GM19193 (cell line): ENCODE results near the gene AZI2.

ENCODE experiments used
- POLR2A ChIP-seq: IDR thresholded peaks from 4 replicates; pipeline ENCODE4 v1.6.1; 2011; ENCODE audit not compliant: insufficient read depth, insufficient read length; ENCODE audit errors: extremely low read depth

The AZI2 gene

DNA sequence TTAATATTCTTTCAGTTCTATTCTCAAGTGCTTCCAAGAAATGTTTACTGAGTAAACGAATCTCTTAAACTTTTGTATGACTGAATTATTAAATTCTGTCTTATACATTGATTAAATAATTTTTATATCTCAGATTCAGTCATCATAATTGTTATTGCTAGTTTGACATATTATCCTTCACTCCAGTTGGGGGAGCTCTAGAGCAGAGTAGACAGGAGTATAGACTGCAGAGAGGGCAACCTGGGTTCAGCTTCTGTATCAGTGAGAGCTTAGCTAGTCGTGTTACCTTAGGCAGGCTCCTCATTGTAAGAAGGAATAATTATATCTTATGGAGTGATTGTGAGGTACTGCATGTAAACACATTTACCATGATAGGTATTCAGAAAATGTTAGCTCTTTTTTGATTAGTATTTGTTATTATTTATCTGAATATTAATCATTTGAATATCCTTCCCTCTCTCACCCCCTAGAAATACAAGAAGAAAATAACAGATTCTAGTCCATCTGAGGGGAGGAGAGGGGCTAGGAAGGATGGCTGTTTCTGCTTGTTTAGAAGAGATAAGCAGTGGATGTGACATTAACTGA, 31.1 kb downstream of the AZI2 start:
- no peak for TF ChIP-seq POLR2A

DNA sequence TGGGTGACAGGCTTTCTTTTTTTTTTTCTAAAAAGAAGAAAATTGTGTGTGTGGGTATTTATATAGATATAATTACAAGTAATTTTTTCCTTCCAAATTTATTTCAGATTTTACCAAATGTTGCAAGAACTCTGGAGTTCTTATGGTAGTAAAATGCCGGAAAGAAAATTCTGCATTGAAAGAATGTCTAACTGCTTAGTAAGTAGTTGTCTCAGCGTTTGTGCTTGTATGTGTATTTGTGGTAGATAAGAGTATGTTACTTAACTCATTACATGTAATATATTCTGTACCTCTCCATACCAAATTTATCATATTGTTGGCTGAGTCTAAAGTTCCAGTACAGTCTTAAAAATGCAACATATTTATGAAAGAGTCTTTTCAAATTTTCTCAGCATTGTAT, 32.4 kb downstream of the AZI2 start:
- no peak for TF ChIP-seq POLR2A

- no peak for TF ChIP-seq POLR2A
Observed at GRCh38 chr3:28315711-28316110, 32.9 kb downstream of the AZI2 start.

GRCh38 chr3:28308196-28308595, 40.4 kb downstream of the AZI2 start:
- TF ChIP-seq POLR2A: no peak

GRCh38 chr3:28301688-28302087, 46.9 kb downstream of the AZI2 start:
- TF ChIP-seq POLR2A: no peak

GRCh38 chr3:28300345-28300962, 48.2 kb downstream of the AZI2 start:
- no peak for TF ChIP-seq POLR2A

DNA sequence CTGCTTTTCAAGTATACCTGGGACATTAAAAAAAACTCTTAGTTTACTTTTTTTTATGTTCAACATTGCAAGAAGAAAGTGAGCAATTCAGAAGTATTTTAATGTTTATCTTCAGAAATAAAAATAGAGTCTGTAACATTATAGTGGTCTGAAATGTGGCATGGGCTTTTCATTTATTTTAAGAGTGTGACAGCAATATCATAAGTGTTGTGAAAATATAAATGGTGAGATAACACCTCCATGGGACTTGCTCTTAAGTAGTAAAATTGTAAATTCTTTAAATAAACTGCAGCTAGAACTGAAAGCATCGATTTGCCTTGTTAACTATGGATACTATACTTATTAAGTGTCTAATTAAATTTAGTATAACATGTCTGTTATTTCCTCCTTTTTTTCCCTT, 48.9 kb downstream of the AZI2 start:
- TF ChIP-seq POLR2A: no peak

- TF ChIP-seq POLR2A: no peak
Observed at GRCh38 chr3:28295898-28296490, 52.6 kb downstream of the AZI2 start.

DNA sequence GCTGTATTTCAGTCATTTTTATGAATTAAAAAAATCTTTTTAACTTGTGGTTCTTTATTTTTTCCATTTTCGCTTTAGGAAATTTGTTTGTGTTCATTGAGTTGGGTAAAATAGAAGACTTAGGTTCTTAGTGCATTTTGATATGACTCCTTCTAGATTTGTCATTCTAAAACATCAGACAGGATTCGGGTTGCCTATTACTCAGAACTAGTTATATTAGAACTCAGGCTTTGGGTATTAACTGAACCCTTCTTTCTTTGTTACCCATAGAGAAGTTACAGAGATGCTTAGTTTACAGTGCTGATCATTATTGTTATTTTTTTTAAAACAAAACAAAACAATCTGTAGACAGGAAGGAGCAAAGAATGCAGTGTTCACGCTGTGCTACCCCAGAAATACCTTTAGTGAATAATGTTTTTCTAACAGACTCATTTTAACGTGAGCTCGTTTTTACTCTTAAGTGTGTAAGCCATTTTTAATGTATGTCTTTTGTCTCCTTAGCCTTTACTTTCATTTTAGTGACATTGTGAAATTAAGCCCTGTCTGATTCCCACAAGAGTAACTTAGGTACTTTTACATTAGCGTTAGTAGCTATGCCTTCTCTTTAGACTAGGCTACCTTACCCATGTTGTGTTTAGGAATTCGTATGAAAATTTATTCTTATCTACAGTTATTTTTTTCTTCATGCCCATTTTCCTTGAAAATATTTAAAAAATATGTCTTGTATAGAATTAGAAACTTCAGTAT, 53.8 kb downstream of the AZI2 start:
- TF ChIP-seq POLR2A: no peak

DNA sequence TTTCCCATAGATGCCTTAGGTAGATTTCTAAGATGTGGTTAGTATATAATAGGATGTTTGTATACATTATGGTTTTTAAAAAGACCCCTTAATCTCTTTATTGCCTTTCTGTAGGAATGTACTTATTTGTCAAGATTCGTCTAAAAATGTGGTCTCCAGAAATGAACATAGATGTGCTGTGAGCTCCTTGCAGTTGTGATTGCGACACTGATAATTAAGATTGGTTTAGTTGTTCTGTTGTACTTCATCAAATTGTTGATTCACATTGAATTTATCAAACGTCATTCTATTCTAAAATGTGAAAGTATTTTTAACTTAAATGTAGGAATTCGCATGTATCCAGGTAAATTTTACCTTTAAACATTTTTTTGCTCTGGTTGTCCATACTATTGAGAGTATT, 56.0 kb downstream of the AZI2 start:
- TF ChIP-seq POLR2A: no peak

DNA sequence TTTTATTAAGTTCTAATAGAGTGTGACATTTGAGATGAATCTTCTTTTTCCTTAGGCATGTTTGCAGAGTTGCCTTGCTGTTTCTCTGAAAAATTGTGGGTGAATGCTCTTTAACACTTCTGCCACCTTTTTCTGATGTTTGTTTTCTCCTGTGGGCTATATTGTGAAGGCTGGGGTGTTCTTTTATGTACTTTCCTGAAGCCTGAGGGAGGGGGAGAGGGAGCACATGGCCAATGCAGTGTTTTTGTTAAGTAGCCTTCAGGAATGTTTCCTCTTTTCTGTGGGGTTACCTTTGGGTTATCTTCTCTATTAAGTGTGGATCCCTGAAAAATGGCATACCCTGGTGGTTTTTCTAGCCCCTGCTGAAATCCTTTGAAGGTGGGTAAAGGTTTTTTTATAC, 57.0 kb downstream of the AZI2 start:
- TF ChIP-seq POLR2A: no peak

DNA sequence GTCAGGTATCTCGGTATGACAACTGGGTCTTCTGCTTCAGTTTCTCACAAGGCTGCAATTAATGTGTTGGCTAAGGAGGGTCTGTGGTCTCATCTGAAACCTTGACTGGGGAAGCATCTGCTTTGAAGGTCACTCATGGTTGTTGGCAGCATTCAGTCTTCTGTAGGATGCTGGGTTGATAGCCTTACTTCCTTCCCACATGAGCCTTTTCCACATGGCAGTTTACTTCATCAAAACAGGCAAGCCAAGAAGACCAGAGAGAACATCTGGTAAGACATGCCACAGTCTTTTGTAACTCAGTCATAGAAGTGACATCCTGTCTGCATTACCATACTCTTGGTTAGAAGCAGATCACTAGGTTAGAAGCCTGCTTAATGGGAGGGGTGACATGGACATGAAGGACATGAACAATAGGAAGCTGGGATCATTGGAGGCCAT, 57.7 kb downstream of the AZI2 start:
- TF ChIP-seq POLR2A: no peak

DNA sequence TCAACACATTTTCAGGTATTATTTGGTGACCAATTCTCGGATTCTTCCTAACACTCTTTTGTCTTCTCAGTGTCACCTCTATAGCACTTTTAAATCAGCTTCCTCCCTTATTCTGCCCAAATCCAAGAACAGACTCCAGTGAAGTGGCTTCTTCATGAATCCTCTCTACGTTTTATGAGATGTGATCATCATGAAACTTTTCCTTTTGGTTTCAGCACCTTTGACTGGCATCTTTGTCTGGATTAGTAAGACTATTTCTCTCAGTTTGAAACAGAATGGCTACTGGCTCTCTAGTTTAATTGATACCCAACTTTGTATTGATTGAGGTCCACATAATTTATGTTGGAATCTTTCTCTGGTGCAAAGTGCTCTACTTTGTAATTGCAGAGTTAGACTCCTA, 61.6 kb downstream of the AZI2 start:
- no peak for TF ChIP-seq POLR2A

GRCh38 chr3:28286595-28286994, 62.0 kb downstream of the AZI2 start:
- TF ChIP-seq POLR2A: no peak

- TF ChIP-seq POLR2A: no peak
Observed at GRCh38 chr3:28280781-28281180, 67.8 kb downstream of the AZI2 start.

DNA sequence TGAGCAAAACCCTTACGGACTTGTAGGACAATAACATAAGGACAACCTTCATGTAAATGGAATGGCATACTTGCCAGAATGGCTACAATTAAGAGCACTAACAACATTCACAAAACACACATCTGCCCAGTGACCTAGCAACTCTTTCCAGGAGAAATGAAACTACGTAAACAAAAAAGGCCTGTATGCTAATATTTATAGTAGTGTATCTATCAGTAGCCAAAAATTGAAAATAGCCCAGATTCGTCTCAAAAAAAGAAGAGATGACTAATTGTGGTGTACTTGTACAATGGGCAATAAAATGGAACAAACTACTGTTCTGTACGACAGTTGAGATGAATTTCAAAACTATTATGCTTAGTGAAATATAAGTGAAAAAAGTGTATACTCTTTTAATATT, 68.9 kb downstream of the AZI2 start:
- TF ChIP-seq POLR2A: no peak
